IMR-90 (cell line): ENCODE data around the gene PLXNC1. TPM values are rescaled to one million over a fixed set of nuclear protein-coding genes. Genes with fewer than 3 reads are reported as not detected.

Experiments used
- ATAC-seq: fragments of 200-7000 bp; cut with Tn5 transposase; 2 replicates; pipeline ENCODE4 v1.9.1; 2020; ENCODE audit warnings: low read depth, mild to moderate bottlenecking, moderate library complexity
- BruUV-seq: library from RNA; stranded (reverse); fragments of 400-500 nt; replicated peaks from 2 replicates; lab custom pipeline; 2021; lab: Mats Ljungman, UMichigan
- CTCF ChIA-PET: fragments of 300-600 bp; formaldehyde crosslinking; extraction: SDS; loops from one replicate; lab custom pipeline; 2021; ENCODE audit warnings: antibody characterized with exemption; lab: Yijun Ruan, JAX
- POLR2A ChIA-PET: fragments of 300-600 bp; sonication (Branson Sonifier 250); formaldehyde crosslinking; loops from one replicate; lab custom pipeline; 2022; ENCODE audit warnings: antibody characterized with exemption; ENCODE audit not compliant: unreplicated experiment; lab: Charles Lee
- DNase-seq: peaks from one replicate; pipeline ENCODE4 v3.0.0; 2013
- H2AFZ ChIP-seq: replicated peaks from 2 replicates; pipeline ENCODE3; 2013; ENCODE audit warnings: low read length, mild to moderate bottlenecking; ENCODE audit not compliant: poor library complexity
- H2AK5ac ChIP-seq: 2 replicates; pipeline ENCODE4 v1.6.1; 2013; ENCODE audit warnings: low read depth, low read length, inconsistent platforms
- H2AK9ac ChIP-seq: replicated peaks from 2 replicates; pipeline ENCODE3; 2013; ENCODE audit warnings: mild to moderate bottlenecking, low read depth, low read length, moderate library complexity; ENCODE audit not compliant: poor library complexity
- H2BK120ac ChIP-seq: 2 replicates; pipeline ENCODE4 v1.6.1; 2013; ENCODE audit warnings: low read depth, low read length, inconsistent platforms
- H2BK15ac ChIP-seq: 3 replicates; pipeline ENCODE4 v1.6.1; 2013; ENCODE audit warnings: low read depth, low read length, inconsistent platforms
- H2BK20ac ChIP-seq: 2 replicates; pipeline ENCODE4 v1.6.1; 2013; ENCODE audit warnings: low read depth, mild to moderate bottlenecking, inconsistent platforms, low read length, moderate library complexity
- H2BK5ac ChIP-seq: 2 replicates; pipeline ENCODE4 v1.6.1; 2013; ENCODE audit warnings: mild to moderate bottlenecking, low read depth, low read length, inconsistent platforms; ENCODE audit not compliant: poor library complexity, severe bottlenecking
- H3K14ac ChIP-seq: replicated peaks from 2 replicates; pipeline ENCODE4 v1.6.1; 2013; ENCODE audit warnings: low read depth, low read length, inconsistent platforms
- H3K18ac ChIP-seq: 2 replicates; pipeline ENCODE4 v1.6.1; 2013; ENCODE audit warnings: low read depth, low read length, control low read depth
- H3K23ac ChIP-seq: 2 replicates; pipeline ENCODE4 v1.6.1; 2013; ENCODE audit warnings: low read depth, low read length, inconsistent platforms
- H3K27ac ChIP-seq: 2 replicates; pipeline ENCODE4 v1.5.1; 2013; ENCODE audit warnings: mild to moderate bottlenecking, control low read depth, low read length; ENCODE audit not compliant: insufficient read depth
- H3K27me3 ChIP-seq: 2 replicates; pipeline ENCODE4 v1.6.1; 2013; ENCODE audit warnings: low read length; ENCODE audit not compliant: control insufficient read depth, insufficient read depth
- H3K36me3 ChIP-seq: 2 replicates; pipeline ENCODE4 v1.6.1; 2013; ENCODE audit warnings: low read length, mixed read lengths; ENCODE audit not compliant: control insufficient read depth, insufficient read depth
- H3K4ac ChIP-seq: 2 replicates; pipeline ENCODE4 v1.6.1; 2013; ENCODE audit warnings: low read depth, low read length, inconsistent platforms
- H3K4me1 ChIP-seq: 2 replicates; pipeline ENCODE4 v1.6.1; 2013; ENCODE audit warnings: low read length, mixed read lengths; ENCODE audit not compliant: control insufficient read depth, insufficient read depth
- H3K4me2 ChIP-seq: 2 replicates; pipeline ENCODE4 v1.6.1; 2013; ENCODE audit warnings: low read depth, mild to moderate bottlenecking, control low read depth, low read length, moderate library complexity
- H3K4me3 ChIP-seq: 2 replicates; pipeline ENCODE4 v1.5.1; 2013; ENCODE audit warnings: low read depth, mild to moderate bottlenecking, control low read depth, low read length, moderate library complexity; ENCODE audit not compliant: insufficient read depth
- H3K56ac ChIP-seq: 2 replicates; pipeline ENCODE4 v1.6.1; 2013; ENCODE audit warnings: low read length, inconsistent platforms; ENCODE audit not compliant: insufficient read depth; ENCODE audit errors: extremely low read depth
- H3K79me1 ChIP-seq, 2 experiments: 2 replicates each; pipeline ENCODE4 v1.6.1; 2013; ENCODE audit warnings: low read length in 2 of 2, inconsistent platforms in 1 of 2, low read depth in 1 of 2
- H3K9ac ChIP-seq: 2 replicates; pipeline ENCODE4 v1.6.1; 2013; ENCODE audit warnings: low read depth, low read length, control low read depth
- H3K9me1 ChIP-seq: 2 replicates; pipeline ENCODE4 v1.6.1; 2013; ENCODE audit warnings: low read length, inconsistent platforms; ENCODE audit not compliant: insufficient read depth
- H3K9me3 ChIP-seq: 2 replicates; pipeline ENCODE4 v1.6.1; 2013; ENCODE audit warnings: low read length; ENCODE audit not compliant: control insufficient read depth, insufficient read depth
- H4K20me1 ChIP-seq: 2 replicates; pipeline ENCODE4 v1.6.1; 2013; ENCODE audit warnings: low read length, inconsistent platforms; ENCODE audit not compliant: insufficient read depth
- H4K5ac ChIP-seq: 2 replicates; pipeline ENCODE4 v1.6.1; 2013; ENCODE audit warnings: mild to moderate bottlenecking, low read depth, low read length, control low read depth
- H4K8ac ChIP-seq, 2 experiments: 2 replicates each; pipeline ENCODE4 v1.6.1; 2013; ENCODE audit warnings: low read depth in 2 of 2, low read length in 2 of 2, control low read depth in 1 of 2, inconsistent platforms in 1 of 2
- H4K91ac ChIP-seq: 2 replicates; pipeline ENCODE4 v1.6.1; 2013; ENCODE audit warnings: low read depth, low read length, inconsistent platforms; ENCODE audit not compliant: insufficient read depth
- BHLHE40 ChIP-seq: fragments of 150-350 bp; IDR thresholded peaks from 2 replicates; pipeline ENCODE4 v1.6.1; 2016; ENCODE audit warnings: mild to moderate bottlenecking, low read depth, low read length
- CEBPB ChIP-seq: IDR thresholded peaks from 2 replicates; pipeline ENCODE4 v1.6.1; 2012; ENCODE audit warnings: low read depth, low read length, improper control_type of control experiment
- CHD1 ChIP-seq: IDR thresholded peaks from 2 replicates; pipeline ENCODE4 v1.6.1; 2012; ENCODE audit warnings: low read depth, low read length, improper control_type of control experiment
- FOS ChIP-seq: fragments of 150-350 bp; IDR thresholded peaks from 2 replicates; pipeline ENCODE4 v1.6.1; 2016; ENCODE audit warnings: low read depth, low read length
- MAFK ChIP-seq: IDR thresholded peaks from 2 replicates; pipeline ENCODE4 v1.6.1; 2012; ENCODE audit warnings: low read depth, low read length, improper control_type of control experiment
- MAZ ChIP-seq: IDR thresholded peaks from 2 replicates; pipeline ENCODE4 v1.6.1; 2012; ENCODE audit warnings: low read depth, mild to moderate bottlenecking, low read length, improper control_type of control experiment, moderate library complexity, borderline replicate concordance
- MXI1 ChIP-seq: IDR thresholded peaks from 2 replicates; pipeline ENCODE4 v1.6.1; 2012; ENCODE audit warnings: low read depth, mild to moderate bottlenecking, low read length, moderate library complexity, borderline replicate concordance
- NFE2L2 ChIP-seq: fragments of 150-350 bp; IDR thresholded peaks from 2 replicates; pipeline ENCODE4 v1.6.1; 2016; ENCODE audit warnings: low read depth, mild to moderate bottlenecking, low read length
- POLR2A ChIP-seq: IDR thresholded peaks from 2 replicates; pipeline ENCODE4 v1.6.1; 2012; ENCODE audit warnings: mild to moderate bottlenecking, low read depth, low read length
- RAD21 ChIP-seq: IDR thresholded peaks from 2 replicates; pipeline ENCODE4 v1.6.1; 2012; ENCODE audit warnings: low read length, improper control_type of control experiment
- RCOR1 ChIP-seq: IDR thresholded peaks from 2 replicates; pipeline ENCODE4 v1.6.1; 2012; ENCODE audit warnings: mild to moderate bottlenecking, low read length, improper control_type of control experiment; ENCODE audit not compliant: insufficient replicate concordance
- RFX5 ChIP-seq: IDR thresholded peaks from 2 replicates; pipeline ENCODE4 v1.8.0; 2012; ENCODE audit warnings: low read depth, mild to moderate bottlenecking, low read length, moderate library complexity
- SMC3 ChIP-seq: fragments of 150-350 bp; IDR thresholded peaks from 2 replicates; pipeline ENCODE4 v1.6.1; 2016; ENCODE audit warnings: low read depth, mild to moderate bottlenecking, antibody characterized with exemption, low read length, moderate library complexity
- WGBS, 2 experiments: methylation state at CpG; one replicate each; pipeline versions ENCODE4 v1.1.5 to v1.1.7; 2013; ENCODE audit warnings: missing lambda C conversion rate in 2 of 2; ENCODE audit not compliant: insufficient read length in 1 of 2; ENCODE audit errors: extremely low coverage in 2 of 2; 5-methylcytosine and 5-hydroxymethylcytosine counted together
- dilution Hi-C: fragments of 300-500 bp; cut with HindIII; formaldehyde crosslinking; loops from one replicate; pipeline ENCODE4 v1.14.3; 2018; ENCODE audit warnings: low sequenced_read_pairs; ENCODE audit not compliant: unreplicated experiment
- in situ Hi-C: fragments of 300-500 bp; cut with MboI; formaldehyde crosslinking; loops from 3 replicates; pipeline ENCODE4 v1.14.3; 2019; ENCODE audit warnings: low sequenced_read_pairs, inconsistent platforms, mixed read lengths
- intact Hi-C: fragments of 100-400 bp; cut with micrococcal nuclease; formaldehyde crosslinking; loops from 2 replicates; pipeline ENCODE4 v1.10.0; 2022
- polyA plus RNA-seq, 3 experiments: library from polyadenylated mRNA; depleted of rRNA; stranded (reverse); fragments of >200 nt; gene quantifications; 2 replicates each; pipeline ENCODE4 v1.2.3, GENCODE V29; 2012; ENCODE audit warnings: low replicate concordance in 1 of 3
- total RNA-seq: library from RNA; depleted of rRNA; stranded (reverse); fragments of >200 nt; gene quantifications from 2 replicates; pipeline ENCODE4 v1.2.3, GENCODE V29; 2012
- TF ChIP-seq, protein P1 (sequence below): fragments of 150-350 bp; IDR thresholded peaks from 2 replicates; pipeline ENCODE4 v1.6.1; 2016; ENCODE audit warnings: low read depth, mild to moderate bottlenecking, low read length, moderate library complexity, borderline replicate concordance
- TF ChIP-seq, protein P2 (sequence below): fragments of 150-350 bp; IDR thresholded peaks from 2 replicates; pipeline ENCODE4 v1.6.1; 2017; ENCODE audit warnings: mild to moderate bottlenecking, antibody characterized with exemption, low read length, low read depth
- TF ChIP-seq, protein P3 (sequence below): conservative IDR thresholded peaks from 2 replicates; pipeline ENCODE4 v1.5.1; 2012; ENCODE audit warnings: mild to moderate bottlenecking, low read depth, low read length, improper control_type of control experiment

PLXNC1 gene
- total and polyA plus RNA-seq, 2 of the 4 experiments (the other 2 are of a cell fraction) = 1.0 to 1.6 TPM

DNA sequence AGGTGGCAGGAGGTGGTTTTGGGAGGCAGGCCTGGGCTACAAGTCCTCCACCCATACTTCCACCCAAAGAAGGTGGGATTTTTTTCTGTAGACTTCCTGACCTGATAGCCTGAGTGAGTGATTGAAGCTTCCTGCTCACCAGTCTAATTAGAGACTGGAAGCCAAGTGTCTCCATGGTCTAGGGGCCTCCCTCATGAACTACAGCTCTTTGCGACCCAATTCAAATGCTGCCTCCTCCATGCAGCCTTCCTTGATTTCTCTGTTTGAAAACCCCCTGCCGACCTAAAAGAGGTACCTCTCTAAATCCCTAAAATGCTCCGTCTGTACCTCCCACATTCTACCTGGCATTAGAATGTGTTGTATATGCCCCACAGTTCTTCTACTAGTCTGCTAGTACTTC is 124.9 kb downstream of the PLXNC1 start:
- no CpG with 5 or more reads among the region's 3 CpGs for WGBS, 2 experiments
- BruUV-seq = no TSS peak
- no peak overlapping the region for H3K18ac ChIP-seq
- H3K4me2 ChIP-seq = no peak overlapping the region
- H4K20me1 ChIP-seq = no peaks in the 10 kb centered on the region
- dilution Hi-C loops = no loop called here
- no peak overlapping the region for H4K8ac ChIP-seq
- in situ Hi-C loops = no loop called here
- no peak overlapping the region for H2BK120ac ChIP-seq
- DNase-seq (no peak), ATAC-seq (no peak)
- no peak overlapping the region for H2BK15ac ChIP-seq
- ChIA-PET POLR2A (no interaction called here), CTCF (interaction anchor here (0.5 kb wide), 1 partner anchor 60 kb away, joined by 3 read pairs; no protein-coding TSS in a partner anchor)
- no peak overlapping the region for H3K9ac ChIP-seq
- H3K27ac ChIP-seq = no peak overlapping the region
- H3K9me3 ChIP-seq = no peaks in the 10 kb centered on the region
- no peaks in the 10 kb centered on the region for H3K36me3 ChIP-seq
- no peak overlapping the region for H3K4ac ChIP-seq
- no peak overlapping the region for H3K23ac ChIP-seq
- no peak overlapping the region for H3K14ac ChIP-seq
- no peak overlapping the region for H2AK9ac ChIP-seq
- TF ChIP-seq RCOR1 = no peak
- no peak for TF ChIP-seq FOS
- TF ChIP-seq POLR2A = no peak
- TF ChIP-seq MXI1 = no peak
- no peak for TF ChIP-seq MAFK
- TF ChIP-seq, protein P1, sequence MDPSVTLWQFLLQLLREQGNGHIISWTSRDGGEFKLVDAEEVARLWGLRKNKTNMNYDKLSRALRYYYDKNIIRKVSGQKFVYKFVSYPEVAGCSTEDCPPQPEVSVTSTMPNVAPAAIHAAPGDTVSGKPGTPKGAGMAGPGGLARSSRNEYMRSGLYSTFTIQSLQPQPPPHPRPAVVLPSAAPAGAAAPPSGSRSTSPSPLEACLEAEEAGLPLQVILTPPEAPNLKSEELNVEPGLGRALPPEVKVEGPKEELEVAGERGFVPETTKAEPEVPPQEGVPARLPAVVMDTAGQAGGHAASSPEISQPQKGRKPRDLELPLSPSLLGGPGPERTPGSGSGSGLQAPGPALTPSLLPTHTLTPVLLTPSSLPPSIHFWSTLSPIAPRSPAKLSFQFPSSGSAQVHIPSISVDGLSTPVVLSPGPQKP = no peak
- TF ChIP-seq, protein P2, sequence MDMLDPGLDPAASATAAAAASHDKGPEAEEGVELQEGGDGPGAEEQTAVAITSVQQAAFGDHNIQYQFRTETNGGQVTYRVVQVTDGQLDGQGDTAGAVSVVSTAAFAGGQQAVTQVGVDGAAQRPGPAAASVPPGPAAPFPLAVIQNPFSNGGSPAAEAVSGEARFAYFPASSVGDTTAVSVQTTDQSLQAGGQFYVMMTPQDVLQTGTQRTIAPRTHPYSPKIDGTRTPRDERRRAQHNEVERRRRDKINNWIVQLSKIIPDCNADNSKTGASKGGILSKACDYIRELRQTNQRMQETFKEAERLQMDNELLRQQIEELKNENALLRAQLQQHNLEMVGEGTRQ = no peak
- TF ChIP-seq BHLHE40 = no peak
- no peak for TF ChIP-seq RFX5
- no peak for TF ChIP-seq CHD1
- no peak for TF ChIP-seq NFE2L2
- TF ChIP-seq SMC3 = no peak
- TF ChIP-seq CEBPB = no peak
- no peak for TF ChIP-seq RAD21
- TF ChIP-seq MAZ = no peak
- TF ChIP-seq, protein P3, sequence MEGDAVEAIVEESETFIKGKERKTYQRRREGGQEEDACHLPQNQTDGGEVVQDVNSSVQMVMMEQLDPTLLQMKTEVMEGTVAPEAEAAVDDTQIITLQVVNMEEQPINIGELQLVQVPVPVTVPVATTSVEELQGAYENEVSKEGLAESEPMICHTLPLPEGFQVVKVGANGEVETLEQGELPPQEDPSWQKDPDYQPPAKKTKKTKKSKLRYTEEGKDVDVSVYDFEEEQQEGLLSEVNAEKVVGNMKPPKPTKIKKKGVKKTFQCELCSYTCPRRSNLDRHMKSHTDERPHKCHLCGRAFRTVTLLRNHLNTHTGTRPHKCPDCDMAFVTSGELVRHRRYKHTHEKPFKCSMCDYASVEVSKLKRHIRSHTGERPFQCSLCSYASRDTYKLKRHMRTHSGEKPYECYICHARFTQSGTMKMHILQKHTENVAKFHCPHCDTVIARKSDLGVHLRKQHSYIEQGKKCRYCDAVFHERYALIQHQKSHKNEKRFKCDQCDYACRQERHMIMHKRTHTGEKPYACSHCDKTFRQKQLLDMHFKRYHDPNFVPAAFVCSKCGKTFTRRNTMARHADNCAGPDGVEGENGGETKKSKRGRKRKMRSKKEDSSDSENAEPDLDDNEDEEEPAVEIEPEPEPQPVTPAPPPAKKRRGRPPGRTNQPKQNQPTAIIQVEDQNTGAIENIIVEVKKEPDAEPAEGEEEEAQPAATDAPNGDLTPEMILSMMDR = no peak
- H4K5ac ChIP-seq = no peak overlapping the region
- no peak overlapping the region for H3K56ac ChIP-seq
- no peak overlapping the region for H2AK5ac ChIP-seq
- peaks cover 3% of the 10 kb centered on the region; the same call in 1 of the 2 replicates for H3K9me1 ChIP-seq
- H2AFZ ChIP-seq = no peak overlapping the region
- no peaks in the 10 kb centered on the region for H3K27me3 ChIP-seq
- H4K91ac ChIP-seq = no peak overlapping the region
- no peak overlapping the region for H2BK5ac ChIP-seq
- H3K4me1 ChIP-seq = peaks cover 2% of the 10 kb centered on the region; the same call in 1 of the 2 replicates
- no peaks in the 10 kb centered on the region for H3K79me1 ChIP-seq
- no peak overlapping the region for H2BK20ac ChIP-seq
- H3K4me3 ChIP-seq = no peak overlapping the region
- intact Hi-C loops = no loop called here
